NOMO-1 (cell line): Measurements from ENCODE around the gene PCBP3.
"Not testable (repeated sequence)": the region's sequence is repeated elsewhere in the genome, so short reads cannot be mapped to it uniquely, and the experiment has no call there.

Source experiments
- DNase-seq, 2 experiments: peaks; one replicate each; lab custom pipeline; 2025; ENCODE audit not compliant: unreplicated experiment in 2 of 2; lab: John Stamatoyannopoulos, UW

Gene PCBP3

GRCh38 chr21:45822429-45823099 lies 179.0 kb downstream of the PCBP3 start:
- DNase-seq = no peak

GRCh38 chr21:45823100-45823681 lies 179.7 kb downstream of the PCBP3 start:
- no peak for DNase-seq

- no peak for DNase-seq
Measured at GRCh38 chr21:45824546-45825215, 181.2 kb downstream of the PCBP3 start.

GRCh38 chr21:45825219-45825618 lies 181.7 kb downstream of the PCBP3 start:
- DNase-seq = no peak

GRCh38 chr21:45826676-45827301 lies 183.3 kb downstream of the PCBP3 start:
- no peak for DNase-seq

- peak; percentile 55 to 63 for DNase-seq
Measured at GRCh38 chr21:45827302-45827692, 183.8 kb downstream of the PCBP3 start.

GRCh38 chr21:45827881-45828579 lies 184.5 kb downstream of the PCBP3 start:
- no peak for DNase-seq

- no peak for DNase-seq
Measured at GRCh38 chr21:45828580-45829570, 185.3 kb downstream of the PCBP3 start.

- DNase-seq = no peak
Measured at GRCh38 chr21:45829668-45830067, 186.1 kb downstream of the PCBP3 start.

- no peak for DNase-seq
Measured at GRCh38 chr21:45830221-45830640, 186.7 kb downstream of the PCBP3 start.

GRCh38 chr21:45830720-45831366 lies 187.3 kb downstream of the PCBP3 start:
- DNase-seq = no peak

GRCh38 chr21:45831991-45832740 lies 188.6 kb downstream of the PCBP3 start:
- DNase-seq = no peak

- DNase-seq = not testable (repeated sequence)
Measured at GRCh38 chr21:45832741-45833235, 189.3 kb downstream of the PCBP3 start.

GRCh38 chr21:45833414-45833813 lies 189.9 kb downstream of the PCBP3 start:
- no peak for DNase-seq

GRCh38 chr21:45834026-45834715 lies 190.6 kb downstream of the PCBP3 start:
- DNase-seq = no peak

GRCh38 chr21:45834821-45835293 lies 191.3 kb downstream of the PCBP3 start:
- no peak for DNase-seq
